Fibroblast of lung (primary cell): ENCODE data around the gene PLOD3. TPM values are rescaled to one million over a fixed set of nuclear protein-coding genes. Genes with fewer than 3 reads are reported as not detected.

Source experiments
- DNase-seq, 2 donors: peaks; one replicate each; pipeline versions ENCODE4 v3.0.0 to v3.0.0-alpha.2; 2010; ENCODE audit warnings: low read depth in 2 of 2
- H2AFZ ChIP-seq: 2 replicates; pipeline ENCODE4 v1.5.1; 2012; ENCODE audit warnings: low read length, control low read depth, inconsistent platforms
- H3K27ac ChIP-seq: 2 replicates; pipeline ENCODE4 v1.5.1; 2011; ENCODE audit warnings: low read length, control low read depth; ENCODE audit not compliant: insufficient read depth
- H3K27me3 ChIP-seq: 2 replicates; pipeline ENCODE4 v1.5.1; 2011; ENCODE audit warnings: mild to moderate bottlenecking, low read length; ENCODE audit not compliant: control insufficient read depth, insufficient read depth
- H3K36me3 ChIP-seq: 2 replicates; pipeline ENCODE4 v1.5.1; 2011; ENCODE audit warnings: low read length; ENCODE audit not compliant: control insufficient read depth, insufficient read depth
- H3K4me1 ChIP-seq: 2 replicates; pipeline ENCODE4 v1.5.1; 2011; ENCODE audit warnings: low read length; ENCODE audit not compliant: control insufficient read depth, insufficient read depth; ENCODE audit errors: extremely low read depth
- H3K4me2 ChIP-seq: 2 replicates; pipeline ENCODE4 v1.5.1; 2011; ENCODE audit warnings: low read length, control low read depth; ENCODE audit not compliant: insufficient read depth; ENCODE audit errors: extremely low read depth
- H3K4me3 ChIP-seq, 4 experiments: fragments of 200-600 bp in 1 of 4; sonication (generic) in 1 of 4; replicated peaks in 1 of 4; 2 replicates each; pipeline ENCODE4 v1.5.1; 2011 to 2016; ENCODE audit warnings: low read length in 4 of 4, low read depth in 3 of 4, mild to moderate bottlenecking in 3 of 4, control low read depth in 2 of 4, inconsistent platforms in 1 of 4, mixed read lengths in 1 of 4; ENCODE audit not compliant: insufficient read depth in 1 of 4; ENCODE audit errors: control extremely low read depth in 1 of 4
- H3K79me2 ChIP-seq: 2 replicates; pipeline ENCODE4 v1.5.1; 2012; ENCODE audit warnings: mild to moderate bottlenecking, low read length, inconsistent platforms; ENCODE audit not compliant: control insufficient read depth, insufficient read depth
- H3K9ac ChIP-seq: 2 replicates; pipeline ENCODE4 v1.5.1; 2011; ENCODE audit warnings: mild to moderate bottlenecking, low read length, control low read depth; ENCODE audit not compliant: insufficient read depth
- H3K9me3 ChIP-seq: 2 replicates; pipeline ENCODE4 v1.5.1; 2012; ENCODE audit warnings: low read depth, low read length; ENCODE audit not compliant: control insufficient read depth, insufficient read depth
- H4K20me1 ChIP-seq: 2 replicates; pipeline ENCODE4 v1.5.1; 2011; ENCODE audit warnings: low read length; ENCODE audit not compliant: control insufficient read depth, insufficient read depth; ENCODE audit errors: extremely low read depth
- EZH2 ChIP-seq: IDR thresholded peaks from 2 replicates; pipeline ENCODE4 v1.5.1; 2012; ENCODE audit warnings: low read length, control low read depth, mild to moderate bottlenecking; ENCODE audit errors: missing control alignments
- polyA plus RNA-seq, 2 donors: library from polyadenylated mRNA; depleted of rRNA in 1 of 2; stranded (reverse) in 1 of 2; unstranded in 1 of 2; fragments of >200 nt; gene quantifications; 2 replicates each; pipeline ENCODE4 v1.2.1, GENCODE V29; 2011 to 2012; ENCODE audit warnings: missing spikeins in 1 of 2
- total RNA-seq: library from RNA; depleted of rRNA; stranded (reverse); fragments of >200 nt; gene quantifications from 2 replicates; pipeline ENCODE4 v1.2.1, GENCODE V29; 2014
- TF ChIP-seq, protein P1 (sequence below), 2 donors: IDR thresholded peaks in 1 of 2; conservative IDR thresholded peaks in 1 of 2; 1 replicate in 1 of 2; 2 replicates in 1 of 2; pipeline ENCODE4 v1.5.1; 2011 to 2012; ENCODE audit warnings: low read length in 2 of 2, control low read depth in 1 of 2, inconsistent platforms in 1 of 2, low read depth in 1 of 2, mild to moderate bottlenecking in 1 of 2

The PLOD3 gene
- total and polyA plus RNA-seq, 2 donors (not counting 1 experiment from before 2014, with no cell fraction given): 86.0 to 89.0 TPM

DNA sequence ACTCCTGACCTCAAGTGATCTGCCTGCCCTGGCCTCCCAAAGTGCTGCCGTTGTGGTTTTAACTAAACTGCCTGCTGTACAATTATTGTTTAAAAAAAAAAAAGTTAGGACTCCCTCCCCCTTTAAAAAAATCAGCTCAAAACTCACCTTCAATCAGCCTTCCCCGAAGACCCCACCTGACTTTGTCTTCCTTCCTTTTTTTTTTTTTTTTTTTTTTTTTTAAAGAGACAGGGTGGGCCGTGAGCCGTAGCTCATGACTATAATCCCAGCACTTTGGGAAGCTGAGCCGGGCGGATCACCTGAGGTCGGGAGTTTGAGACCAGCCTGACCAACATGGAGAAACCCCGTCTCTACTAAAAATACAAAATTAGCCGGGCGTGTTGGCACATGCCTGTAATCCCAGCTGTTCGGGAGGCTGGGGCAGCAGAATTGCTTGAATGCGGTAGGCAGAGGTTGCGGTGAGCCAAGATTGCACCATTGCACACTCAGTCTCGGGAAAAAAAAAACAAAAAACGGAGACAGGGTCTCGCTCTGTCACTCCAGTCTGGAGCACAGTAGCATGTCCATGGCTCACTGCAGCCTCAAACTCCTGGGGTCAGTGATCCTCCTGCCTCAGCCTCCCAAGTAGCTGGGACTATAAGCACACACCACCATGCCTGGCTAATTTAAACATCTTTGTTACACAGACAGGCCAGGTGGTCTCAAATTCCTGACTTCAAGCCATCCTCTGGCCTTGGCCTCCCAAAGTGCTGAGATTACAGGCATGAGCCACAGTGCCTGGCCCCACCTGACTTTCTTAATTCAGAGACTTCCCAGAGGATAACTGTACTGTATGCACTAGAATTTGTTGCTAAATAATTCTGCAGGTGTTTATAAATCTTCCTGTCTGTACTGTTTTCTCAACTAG lies 24.3 kb upstream of the PLOD3 start:
- H3K27ac ChIP-seq: no peak overlapping the region
- peaks cover 14% of the 10 kb centered on the region for H3K4me1 ChIP-seq
- H2AFZ ChIP-seq: no peak overlapping the region
- H3K9ac ChIP-seq: no peak overlapping the region
- peaks cover 14% of the 10 kb centered on the region for H3K36me3 ChIP-seq
- H3K4me3 ChIP-seq: no peak overlapping the region
- DNase-seq: no peak
- no peak overlapping the region for H3K4me2 ChIP-seq
- peaks cover 19% of the 10 kb centered on the region for H3K79me2 ChIP-seq
- TF ChIP-seq EZH2: no peak
- TF ChIP-seq, protein P1, sequence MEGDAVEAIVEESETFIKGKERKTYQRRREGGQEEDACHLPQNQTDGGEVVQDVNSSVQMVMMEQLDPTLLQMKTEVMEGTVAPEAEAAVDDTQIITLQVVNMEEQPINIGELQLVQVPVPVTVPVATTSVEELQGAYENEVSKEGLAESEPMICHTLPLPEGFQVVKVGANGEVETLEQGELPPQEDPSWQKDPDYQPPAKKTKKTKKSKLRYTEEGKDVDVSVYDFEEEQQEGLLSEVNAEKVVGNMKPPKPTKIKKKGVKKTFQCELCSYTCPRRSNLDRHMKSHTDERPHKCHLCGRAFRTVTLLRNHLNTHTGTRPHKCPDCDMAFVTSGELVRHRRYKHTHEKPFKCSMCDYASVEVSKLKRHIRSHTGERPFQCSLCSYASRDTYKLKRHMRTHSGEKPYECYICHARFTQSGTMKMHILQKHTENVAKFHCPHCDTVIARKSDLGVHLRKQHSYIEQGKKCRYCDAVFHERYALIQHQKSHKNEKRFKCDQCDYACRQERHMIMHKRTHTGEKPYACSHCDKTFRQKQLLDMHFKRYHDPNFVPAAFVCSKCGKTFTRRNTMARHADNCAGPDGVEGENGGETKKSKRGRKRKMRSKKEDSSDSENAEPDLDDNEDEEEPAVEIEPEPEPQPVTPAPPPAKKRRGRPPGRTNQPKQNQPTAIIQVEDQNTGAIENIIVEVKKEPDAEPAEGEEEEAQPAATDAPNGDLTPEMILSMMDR (conservative IDR thresholded peaks at IDR 0.05 in 1 of 2, IDR thresholded peaks at IDR 0.05 in 1 of 2; ENCODE audit: low read depth in 1 of 2, low read length in 2 of 2): no peak
- no peaks in the 10 kb centered on the region for H4K20me1 ChIP-seq
- no peaks in the 10 kb centered on the region for H3K27me3 ChIP-seq
- no peaks in the 10 kb centered on the region for H3K9me3 ChIP-seq

DNA sequence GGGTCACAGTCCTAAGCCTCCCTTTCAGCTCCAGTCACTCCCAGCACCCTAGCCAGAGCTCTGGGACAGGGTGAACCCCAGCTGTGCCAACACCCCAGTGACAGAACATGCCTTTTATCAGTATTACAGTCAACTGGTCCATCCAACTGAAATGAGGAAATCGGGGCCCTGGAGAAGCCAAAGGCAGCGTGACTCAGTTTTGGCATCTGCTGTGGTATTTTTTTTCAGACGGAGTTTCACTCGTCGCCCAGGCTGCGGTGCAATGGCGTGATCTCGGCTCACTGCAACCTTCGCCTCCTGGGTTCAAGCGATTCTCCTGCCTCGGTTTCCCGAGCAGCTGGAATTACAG lies 23.6 kb upstream of the PLOD3 start:
- Histone ChIP-seq H3K9ac (no peak overlapping the region), H3K27me3 (no peaks in the 10 kb centered on the region)
- DNase-seq: no peak

DNA sequence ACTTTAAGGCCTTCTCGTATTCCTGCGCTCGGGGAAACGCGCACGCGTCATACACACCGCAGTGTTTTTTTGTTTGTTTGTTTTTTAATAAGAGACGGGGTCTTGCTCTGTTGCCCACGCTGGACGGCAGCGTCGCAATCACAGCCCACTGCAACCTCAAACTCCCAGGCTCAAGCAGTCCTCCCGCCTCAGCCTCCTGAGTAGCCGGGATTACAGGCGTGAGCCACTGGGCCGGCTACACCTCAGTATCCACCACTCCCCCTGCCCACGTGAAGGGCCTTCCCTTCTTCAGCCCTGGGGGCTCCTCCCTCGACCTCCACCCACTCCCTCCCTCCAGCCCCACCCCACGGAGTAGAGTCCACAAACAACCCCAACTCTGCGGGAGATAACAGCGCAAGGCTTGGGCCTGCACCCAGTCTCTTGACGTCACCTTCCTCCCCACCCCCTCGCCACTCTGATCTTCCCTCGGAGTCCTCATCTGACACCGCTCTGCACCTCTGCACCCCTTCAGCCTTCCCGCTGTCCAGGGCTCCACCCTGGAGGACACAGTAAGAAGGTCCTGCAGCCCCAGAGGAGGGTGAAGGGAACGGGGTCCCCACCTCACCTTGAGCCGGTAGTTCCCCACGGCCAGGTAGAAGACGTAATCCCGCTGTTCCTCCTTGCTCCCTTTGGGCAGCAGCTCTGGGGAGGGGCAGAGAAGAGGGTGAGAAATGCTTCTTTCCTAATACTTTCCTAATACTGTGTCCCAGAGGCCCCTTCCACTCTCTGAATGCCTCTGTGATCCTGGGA lies 23.0 kb upstream of the PLOD3 start:
- TF ChIP-seq, protein P1 (conservative IDR thresholded peaks at IDR 0.05 in 1 of 2, IDR thresholded peaks at IDR 0.05 in 1 of 2; ENCODE audit: low read depth in 1 of 2, low read length in 2 of 2): no peak
- no peak for TF ChIP-seq EZH2
- H3K4me2 ChIP-seq: no peak overlapping the region
- no peak for DNase-seq

More for the DNA sequence above, 23.6 kb upstream of the PLOD3 start:
- Histone ChIP-seq H3K27ac (no peak overlapping the region), H3K9me3 (no peaks in the 10 kb centered on the region), H3K4me1 (peaks cover 14% of the 10 kb centered on the region), H3K4me2 (no peak overlapping the region), H3K36me3 (peaks cover 14% of the 10 kb centered on the region), H3K79me2 (peaks cover 19% of the 10 kb centered on the region), H3K4me3 (no peak overlapping the region), H4K20me1 (no peaks in the 10 kb centered on the region), H2AFZ (no peak overlapping the region)
- TF ChIP-seq EZH2: no peak
- TF ChIP-seq, protein P1 (conservative IDR thresholded peaks at IDR 0.05 in 1 of 2, IDR thresholded peaks at IDR 0.05 in 1 of 2; ENCODE audit: low read depth in 1 of 2, low read length in 2 of 2): no peak

More for the DNA sequence above, 23.0 kb upstream of the PLOD3 start:
- Histone ChIP-seq H3K27ac (no peak overlapping the region), H3K36me3 (peaks cover 14% of the 10 kb centered on the region), H4K20me1 (no peaks in the 10 kb centered on the region), H3K9ac (no peak overlapping the region), H3K4me1 (peaks cover 14% of the 10 kb centered on the region), H3K9me3 (no peaks in the 10 kb centered on the region), H2AFZ (no peak overlapping the region), H3K27me3 (no peaks in the 10 kb centered on the region), H3K79me2 (peaks cover 16% of the 10 kb centered on the region), H3K4me3 (no peak overlapping the region)
